ENCODE data around the gene CIRBP. TPM values are rescaled to one million over a fixed set of nuclear protein-coding genes. Genes with fewer than 3 reads are reported as not detected.

The CIRBP gene
- total and polyA plus RNA-seq, 9 of the 15 experiments (the other 6 are each of a cell fraction or from before 2014, with no cell fraction given): 20.5 to 327 (median 176) TPM

DNA sequence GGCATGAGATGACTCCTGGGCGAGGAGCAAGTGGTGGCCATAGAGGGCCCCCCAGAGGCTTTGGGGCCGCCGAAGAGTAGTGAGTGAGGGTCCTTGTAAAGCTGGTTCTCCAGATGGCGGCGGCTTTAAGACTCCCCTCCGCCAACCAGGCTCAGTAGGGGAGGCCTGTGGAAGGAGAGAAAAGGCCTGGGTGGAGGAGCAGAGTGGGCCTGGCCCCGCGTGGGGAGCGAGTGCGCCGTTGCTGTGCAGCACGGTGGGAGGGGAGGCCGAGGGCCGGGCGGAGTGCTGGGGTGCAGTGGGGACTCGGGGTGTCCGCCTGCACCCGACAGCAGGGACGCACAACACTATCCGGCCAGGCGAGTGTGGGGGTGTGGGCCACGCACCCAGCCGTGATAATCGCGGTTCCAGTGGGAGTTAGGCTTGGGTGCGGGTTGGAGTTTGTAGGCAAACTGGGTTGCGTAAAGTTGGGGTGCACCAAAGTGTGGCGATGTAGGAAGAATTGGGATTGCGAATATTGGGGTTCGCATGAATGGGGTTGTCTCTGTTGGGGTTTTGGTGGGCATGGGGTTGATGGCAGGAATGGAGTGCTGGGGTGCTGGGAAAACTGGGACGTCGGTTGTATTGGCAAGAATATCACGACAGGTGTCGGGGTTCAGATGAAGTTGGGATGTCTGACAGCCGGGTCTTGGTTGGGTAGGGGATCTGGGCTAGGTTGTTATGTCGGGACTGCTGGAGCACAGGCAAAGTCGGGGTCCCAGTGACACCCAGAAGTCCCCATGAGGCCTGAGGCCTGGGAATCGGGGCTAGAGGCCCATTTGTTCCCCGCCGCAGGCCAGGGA lies 687 bp upstream of the CIRBP start (continued):
- TF ChIP-seq, protein P1, sequence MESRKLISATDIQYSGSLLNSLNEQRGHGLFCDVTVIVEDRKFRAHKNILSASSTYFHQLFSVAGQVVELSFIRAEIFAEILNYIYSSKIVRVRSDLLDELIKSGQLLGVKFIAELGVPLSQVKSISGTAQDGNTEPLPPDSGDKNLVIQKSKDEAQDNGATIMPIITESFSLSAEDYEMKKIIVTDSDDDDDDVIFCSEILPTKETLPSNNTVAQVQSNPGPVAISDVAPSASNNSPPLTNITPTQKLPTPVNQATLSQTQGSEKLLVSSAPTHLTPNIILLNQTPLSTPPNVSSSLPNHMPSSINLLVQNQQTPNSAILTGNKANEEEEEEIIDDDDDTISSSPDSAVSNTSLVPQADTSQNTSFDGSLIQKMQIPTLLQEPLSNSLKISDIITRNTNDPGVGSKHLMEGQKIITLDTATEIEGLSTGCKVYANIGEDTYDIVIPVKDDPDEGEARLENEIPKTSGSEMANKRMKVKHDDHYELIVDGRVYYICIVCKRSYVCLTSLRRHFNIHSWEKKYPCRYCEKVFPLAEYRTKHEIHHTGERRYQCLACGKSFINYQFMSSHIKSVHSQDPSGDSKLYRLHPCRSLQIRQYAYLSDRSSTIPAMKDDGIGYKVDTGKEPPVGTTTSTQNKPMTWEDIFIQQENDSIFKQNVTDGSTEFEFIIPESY (CRISPR knock-in tag; IDR thresholded peaks at IDR 0.05): peak; percentile 84
- TF ChIP-seq ZNF124 (CRISPR knock-in tag; IDR thresholded peaks at IDR 0.05) (peak; percentile 80; the same call in 1 of the 2 replicates), ELF1 (tag; IDR thresholded peaks at IDR 0.05) (no peak), CEBPB (tag; IDR thresholded peaks at IDR 0.05) (peak; percentile 63; the same call in 1 of the 2 replicates), ZNF830 (CRISPR knock-in tag; IDR thresholded peaks at IDR 0.05) (no peak), SP1 (CRISPR knock-in tag; IDR thresholded peaks at IDR 0.05) (no peak), L3MBTL2 (IDR thresholded peaks at IDR 0.05) (no peak; the same call in 1 of the 2 replicates), YBX1 (IDR thresholded peaks at IDR 0.05) (no peak), KDM5B (IDR thresholded peaks at IDR 0.05; ENCODE audit: insufficient replicate concordance, low read depth, low read length) (no peak), FOS (IDR thresholded peaks at IDR 0.05; ENCODE audit: extremely low read depth, insufficient read length) (no peak), SRSF7 (optimal IDR thresholded peaks at IDR 0.05; ENCODE audit: low read depth, low read length) (no peak), NFATC3 (IDR thresholded peaks at IDR 0.05) (no peak), ZNF224 (CRISPR knock-in tag; IDR thresholded peaks at IDR 0.05) (no peak), ZNF785 (CRISPR knock-in tag; IDR thresholded peaks at IDR 0.05) (no peak), TOE1 (IDR thresholded peaks at IDR 0.05; ENCODE audit: borderline replicate concordance) (no peak), TOE1 (CRISPR knock-in tag; IDR thresholded peaks at IDR 0.05; ENCODE audit: borderline replicate concordance, low read depth) (no peak), TAF9B (IDR thresholded peaks at IDR 0.05; ENCODE audit: partially characterized antibody) (no peak), ETV5 (CRISPR knock-in tag; IDR thresholded peaks at IDR 0.05; ENCODE audit: low read depth) (0 out of 2 replicates have a peak, but pooled peaks have one; percentile 56), STAT5A (IDR thresholded peaks at IDR 0.05; ENCODE audit: borderline replicate concordance, low read length) (no peak), HMG20B (CRISPR knock-in tag; IDR thresholded peaks at IDR 0.05) (no peak), BMI1 (IDR thresholded peaks at IDR 0.05; ENCODE audit: low read length) (no peak), PHF8 (IDR thresholded peaks at IDR 0.05; ENCODE audit: borderline replicate concordance, low read length) (no peak), CAMTA2 (CRISPR knock-in tag; conservative IDR thresholded peaks at IDR 0.05) (no peak)
- TF ChIP-seq, protein P2, sequence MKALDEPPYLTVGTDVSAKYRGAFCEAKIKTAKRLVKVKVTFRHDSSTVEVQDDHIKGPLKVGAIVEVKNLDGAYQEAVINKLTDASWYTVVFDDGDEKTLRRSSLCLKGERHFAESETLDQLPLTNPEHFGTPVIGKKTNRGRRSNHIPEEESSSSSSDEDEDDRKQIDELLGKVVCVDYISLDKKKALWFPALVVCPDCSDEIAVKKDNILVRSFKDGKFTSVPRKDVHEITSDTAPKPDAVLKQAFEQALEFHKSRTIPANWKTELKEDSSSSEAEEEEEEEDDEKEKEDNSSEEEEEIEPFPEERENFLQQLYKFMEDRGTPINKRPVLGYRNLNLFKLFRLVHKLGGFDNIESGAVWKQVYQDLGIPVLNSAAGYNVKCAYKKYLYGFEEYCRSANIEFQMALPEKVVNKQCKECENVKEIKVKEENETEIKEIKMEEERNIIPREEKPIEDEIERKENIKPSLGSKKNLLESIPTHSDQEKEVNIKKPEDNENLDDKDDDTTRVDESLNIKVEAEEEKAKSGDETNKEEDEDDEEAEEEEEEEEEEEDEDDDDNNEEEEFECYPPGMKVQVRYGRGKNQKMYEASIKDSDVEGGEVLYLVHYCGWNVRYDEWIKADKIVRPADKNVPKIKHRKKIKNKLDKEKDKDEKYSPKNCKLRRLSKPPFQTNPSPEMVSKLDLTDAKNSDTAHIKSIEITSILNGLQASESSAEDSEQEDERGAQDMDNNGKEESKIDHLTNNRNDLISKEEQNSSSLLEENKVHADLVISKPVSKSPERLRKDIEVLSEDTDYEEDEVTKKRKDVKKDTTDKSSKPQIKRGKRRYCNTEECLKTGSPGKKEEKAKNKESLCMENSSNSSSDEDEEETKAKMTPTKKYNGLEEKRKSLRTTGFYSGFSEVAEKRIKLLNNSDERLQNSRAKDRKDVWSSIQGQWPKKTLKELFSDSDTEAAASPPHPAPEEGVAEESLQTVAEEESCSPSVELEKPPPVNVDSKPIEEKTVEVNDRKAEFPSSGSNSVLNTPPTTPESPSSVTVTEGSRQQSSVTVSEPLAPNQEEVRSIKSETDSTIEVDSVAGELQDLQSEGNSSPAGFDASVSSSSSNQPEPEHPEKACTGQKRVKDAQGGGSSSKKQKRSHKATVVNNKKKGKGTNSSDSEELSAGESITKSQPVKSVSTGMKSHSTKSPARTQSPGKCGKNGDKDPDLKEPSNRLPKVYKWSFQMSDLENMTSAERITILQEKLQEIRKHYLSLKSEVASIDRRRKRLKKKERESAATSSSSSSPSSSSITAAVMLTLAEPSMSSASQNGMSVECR (CRISPR knock-in tag; IDR thresholded peaks at IDR 0.05): 0 out of 2 replicates have a peak, but pooled peaks have one; percentile 24

All from K562 (cell line).